GM23338 (cell line): Measurements from ENCODE around the gene R3HDM4. TPM values are rescaled to one million over a fixed set of nuclear protein-coding genes. Genes with fewer than 3 reads are reported as not detected.

ENCODE experiments used
- ATAC-seq: fragments of 200-7000 bp; cut with Tn5 transposase; 3 replicates; pipeline ENCODE4 v1.9.1; 2020
- DNase-seq: peaks from one replicate; pipeline ENCODE4 v3.0.0-alpha.2; 2015; ENCODE audit warnings: low spot score
- H2AFZ ChIP-seq: fragments of 200-600 bp; sonication (generic); 2 replicates; pipeline ENCODE4 v1.8.0; 2016; ENCODE audit warnings: antibody characterized with exemption, mild to moderate bottlenecking, moderate library complexity
- H3F3A ChIP-seq: fragments of 200-600 bp; sonication (generic); replicated peaks from 2 replicates; pipeline ENCODE4 v1.8.0; 2017; ENCODE audit warnings: antibody characterized with exemption, mixed run types, low read depth
- H3K27ac ChIP-seq: fragments of 200-600 bp; sonication (generic); 2 replicates; pipeline ENCODE4 v1.6.1; 2016; ENCODE audit warnings: low read depth
- H3K27me3 ChIP-seq: fragments of 200-600 bp; sonication (generic); 2 replicates; pipeline ENCODE4 v1.8.0; 2016; ENCODE audit warnings: mild to moderate bottlenecking, mixed run types, moderate library complexity; ENCODE audit not compliant: insufficient read depth
- H3K36me3 ChIP-seq: fragments of 200-600 bp; sonication (generic); 2 replicates; pipeline ENCODE4 v1.8.0; 2016; ENCODE audit warnings: mild to moderate bottlenecking; ENCODE audit not compliant: insufficient read depth
- H3K4me1 ChIP-seq: fragments of 200-600 bp; sonication (generic); 2 replicates; pipeline ENCODE4 v1.8.0; 2016; ENCODE audit warnings: mild to moderate bottlenecking, moderate library complexity; ENCODE audit not compliant: insufficient read depth
- H3K4me2 ChIP-seq: fragments of 200-600 bp; sonication (generic); 2 replicates; pipeline ENCODE4 v1.7.1; 2017; ENCODE audit warnings: mixed run types
- H3K4me3 ChIP-seq: fragments of 200-600 bp; sonication (generic); 2 replicates; pipeline ENCODE4 v1.6.1; 2016; ENCODE audit warnings: mixed run types
- H3K79me2 ChIP-seq: fragments of 200-600 bp; sonication (generic); replicated peaks from 2 replicates; pipeline ENCODE4 v1.8.0; 2017; ENCODE audit warnings: mild to moderate bottlenecking; ENCODE audit not compliant: insufficient read depth
- H3K9me2 ChIP-seq: fragments of 200-600 bp; sonication (generic); 2 replicates; pipeline ENCODE4 v1.8.0; 2017; ENCODE audit not compliant: insufficient read depth
- H4K20me1 ChIP-seq: fragments of 200-600 bp; sonication (generic); replicated peaks from 2 replicates; pipeline ENCODE4 v1.8.0; 2017; ENCODE audit warnings: mild to moderate bottlenecking; ENCODE audit not compliant: insufficient read depth
- H3K27ac Mint-ChIP-seq: 2 replicates; pipeline ENCODE4 v1.8.0; 2020; ENCODE audit warnings: inconsistent platforms, mild to moderate bottlenecking, moderate library complexity, mixed read lengths
- H3K27me3 Mint-ChIP-seq: 3 replicates; pipeline ENCODE4 v1.8.0; 2022; ENCODE audit warnings: low read depth, mild to moderate bottlenecking, moderate library complexity, mixed read lengths, inconsistent platforms; ENCODE audit not compliant: insufficient read depth, poor library complexity
- H3K36me3 Mint-ChIP-seq: 3 replicates; pipeline ENCODE4 v1.8.0; 2021; ENCODE audit warnings: low read depth, mild to moderate bottlenecking, inconsistent platforms, moderate library complexity, mixed read lengths
- H3K4me1 Mint-ChIP-seq: 3 replicates; pipeline ENCODE4 v1.8.0; 2020; ENCODE audit warnings: mild to moderate bottlenecking, inconsistent platforms, mixed read lengths
- H3K4me3 Mint-ChIP-seq: 3 replicates; pipeline ENCODE4 v1.8.0; 2021; ENCODE audit warnings: moderate library complexity, mild to moderate bottlenecking, inconsistent platforms, mixed read lengths
- H3K9me3 Mint-ChIP-seq: 3 replicates; pipeline ENCODE4 v1.8.0; 2020; ENCODE audit warnings: moderate library complexity, mild to moderate bottlenecking, inconsistent platforms, mixed read lengths
- STAT1 ChIP-seq: IDR thresholded peaks from one replicate; pipeline ENCODE4 v1.6.1; 2016; ENCODE audit warnings: antibody characterized with exemption; ENCODE audit not compliant: unreplicated experiment
- ZNF462 ChIP-seq: fragments of 250-450 bp; sonication (Bioruptor Pico); IDR thresholded peaks from 2 replicates; pipeline ENCODE4 v1.5.0; 2020; ENCODE audit warnings: mild to moderate bottlenecking, moderate library complexity
- polyA plus RNA-seq: library from polyadenylated mRNA; unstranded; fragments of >200 nt; fragmentation: Nextera tagmentation; extraction: Ambion mirVana; gene quantifications from 2 replicates; pipeline ENCODE4 v1.2.1, GENCODE V29; 2016
- total RNA-seq: library from RNA; depleted of rRNA; stranded (reverse); fragments of >200 nt; shearing (Covaris generic); gene quantifications from 2 replicates; pipeline ENCODE4 v1.2.3, GENCODE V29; 2014

R3HDM4 gene
- total and polyA plus RNA-seq, 2 experiments from 2014 or later, result 76.5 to 87.1 TPM

GRCh38 chr19:934865-935479 is 22.0 kb upstream of the R3HDM4 start (continued):
- no peak for TF ChIP-seq ZNF462

GRCh38 chr19:934197-934840 is 21.3 kb upstream of the R3HDM4 start:
- TF ChIP-seq ZNF462 (no peak), STAT1 (no peak)
- Mint-ChIP-seq H3K27me3 (peaks cover 5% of the 10 kb centered on the region), H3K4me3 (no peak overlapping the region), H3K36me3 (peaks cover 34% of the 10 kb centered on the region), H3K27ac (no peak overlapping the region), H3K9me3 (no peaks in the 10 kb centered on the region; the same call in 2 of the 3 replicates), H3K4me1 (peaks cover 8% of the 10 kb centered on the region; the same call in 1 of the 3 replicates)
- no peak for ATAC-seq
- Histone ChIP-seq H3K4me3 (no peak overlapping the region), H3K4me2 (no peak overlapping the region), H3K27ac (peak overlapping the region; percentile 55; the same call in 1 of the 2 replicates), H3K9me2 (no peaks in the 10 kb centered on the region), H3K79me2 (peaks cover 78% of the 10 kb centered on the region), H4K20me1 (peaks cover 8% of the 10 kb centered on the region), H3K27me3 (no peaks in the 10 kb centered on the region), H3K4me1 (peaks cover 10% of the 10 kb centered on the region; the same call in 1 of the 2 replicates), H3F3A (peaks cover 8% of the 10 kb centered on the region; the same call in 1 of the 2 replicates), H3K36me3 (no peaks in the 10 kb centered on the region; the same call in 1 of the 2 replicates), H2AFZ (no peak overlapping the region)
- no peak for DNase-seq
